ENCODE data around the gene PGBD5.

DNA sequence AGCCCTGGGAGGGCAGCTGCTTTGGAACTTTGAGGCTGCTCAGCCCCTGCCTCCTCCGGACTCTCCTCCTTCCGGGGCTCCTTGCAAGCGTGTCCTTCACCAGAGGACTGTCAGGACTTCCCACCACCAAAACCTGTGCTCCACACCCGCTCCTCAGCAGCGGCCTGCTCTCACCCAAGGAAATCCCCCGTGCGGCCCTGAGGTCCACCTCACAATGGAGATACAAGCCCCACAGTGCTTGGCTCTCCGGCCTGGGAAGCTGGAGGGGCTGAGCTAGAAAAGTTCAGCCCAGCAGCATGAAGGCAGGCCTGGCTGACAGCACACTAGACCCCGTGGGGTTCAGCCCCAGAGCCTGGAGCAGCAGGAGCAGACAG lies 33.6 kb downstream of the PGBD5 start:
- TF ChIP-seq, protein P1, sequence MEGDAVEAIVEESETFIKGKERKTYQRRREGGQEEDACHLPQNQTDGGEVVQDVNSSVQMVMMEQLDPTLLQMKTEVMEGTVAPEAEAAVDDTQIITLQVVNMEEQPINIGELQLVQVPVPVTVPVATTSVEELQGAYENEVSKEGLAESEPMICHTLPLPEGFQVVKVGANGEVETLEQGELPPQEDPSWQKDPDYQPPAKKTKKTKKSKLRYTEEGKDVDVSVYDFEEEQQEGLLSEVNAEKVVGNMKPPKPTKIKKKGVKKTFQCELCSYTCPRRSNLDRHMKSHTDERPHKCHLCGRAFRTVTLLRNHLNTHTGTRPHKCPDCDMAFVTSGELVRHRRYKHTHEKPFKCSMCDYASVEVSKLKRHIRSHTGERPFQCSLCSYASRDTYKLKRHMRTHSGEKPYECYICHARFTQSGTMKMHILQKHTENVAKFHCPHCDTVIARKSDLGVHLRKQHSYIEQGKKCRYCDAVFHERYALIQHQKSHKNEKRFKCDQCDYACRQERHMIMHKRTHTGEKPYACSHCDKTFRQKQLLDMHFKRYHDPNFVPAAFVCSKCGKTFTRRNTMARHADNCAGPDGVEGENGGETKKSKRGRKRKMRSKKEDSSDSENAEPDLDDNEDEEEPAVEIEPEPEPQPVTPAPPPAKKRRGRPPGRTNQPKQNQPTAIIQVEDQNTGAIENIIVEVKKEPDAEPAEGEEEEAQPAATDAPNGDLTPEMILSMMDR (conservative IDR thresholded peaks at IDR 0.05 in 1 of 2, IDR thresholded peaks at IDR 0.05 in 1 of 2; ENCODE audit: low read depth in 1 of 2, low read length in 2 of 2), result no peak
- no peak for TF ChIP-seq EZH2 (IDR thresholded peaks at IDR 0.05; ENCODE audit: low read length, missing control alignments)

Data from fibroblast of lung (primary cell).